Hippocampal formation (tissue), 2 donors: ENCODE measurements around the gene MT1F.
A peak's percentile ranks its signal among the peaks of the same experiment; 100 is the strongest.
"Not testable (repeated sequence)": the region's sequence is repeated elsewhere in the genome, so short reads cannot be mapped to it uniquely, and the experiment has no call there.

Experiments used
- DNase-seq, 2 donors: peaks; one replicate each; lab custom pipeline; 2025; lab: John Stamatoyannopoulos, UW

Gene MT1F

GRCh38 chr16:56672761-56673536 lies 15.2 kb downstream of the MT1F start:
- DNase-seq, result no peak

GRCh38 chr16:56673921-56674320 lies 16.2 kb downstream of the MT1F start:
- DNase-seq, result no peak

- not testable (repeated sequence) for DNase-seq
Observed at GRCh38 chr16:56674570-56674969, 16.8 kb downstream of the MT1F start.

GRCh38 chr16:56675685-56676210 lies 18.0 kb downstream of the MT1F start:
- DNase-seq, result no peak

- no peak for DNase-seq
Observed at GRCh38 chr16:56677474-56677873, 19.7 kb downstream of the MT1F start.

DNA sequence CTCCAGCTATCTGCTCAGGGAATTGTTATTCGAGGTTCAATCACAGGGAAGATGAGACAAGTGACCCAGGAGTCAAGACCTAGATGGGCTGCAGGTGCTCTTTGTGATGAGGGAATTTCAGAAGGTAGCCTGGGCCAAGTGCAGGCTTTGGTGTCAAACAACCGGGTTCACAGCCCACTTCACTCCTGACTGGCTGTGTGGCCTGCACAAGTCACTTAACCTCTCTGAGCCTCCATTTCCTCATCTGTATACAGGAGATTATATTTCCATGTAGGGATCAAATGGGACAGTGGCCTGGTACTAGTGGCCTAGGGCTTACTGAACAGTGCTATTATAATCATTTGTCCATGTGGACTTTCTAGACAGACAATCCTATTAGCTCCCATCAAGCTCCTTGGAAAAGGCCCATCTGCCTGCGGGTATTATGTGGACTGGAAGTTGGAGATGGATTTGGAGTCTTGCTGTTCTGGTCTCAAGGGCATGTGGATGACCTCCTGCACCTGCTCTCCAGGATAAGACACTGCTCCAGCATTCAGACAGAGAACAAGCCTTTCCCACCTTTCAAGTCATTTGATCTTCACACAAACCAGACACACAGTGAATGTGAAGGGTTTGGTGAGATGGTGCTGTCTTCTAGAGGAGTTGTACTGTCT lies 21.4 kb downstream of the MT1F start:
- DNase-seq, result no peak

DNA sequence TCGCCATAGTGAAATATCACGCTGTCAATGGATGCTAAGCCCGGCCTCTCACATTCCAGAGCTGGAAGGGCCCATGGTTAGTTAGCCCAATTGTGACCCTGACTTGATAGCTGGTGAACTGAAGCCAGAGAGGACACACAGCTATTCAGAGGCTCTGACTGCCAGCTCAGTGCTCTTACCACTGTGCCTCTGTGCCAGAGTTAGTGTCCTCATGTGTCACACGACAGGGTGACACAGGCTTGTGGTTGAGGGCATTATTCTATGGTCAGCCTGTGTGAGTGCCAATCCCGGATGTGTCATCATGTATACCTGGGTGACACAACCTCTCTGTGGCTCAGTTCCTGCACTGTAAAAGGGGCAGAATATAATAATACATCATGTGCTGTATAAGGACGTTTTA lies 22.1 kb downstream of the MT1F start:
- no peak for DNase-seq

DNA sequence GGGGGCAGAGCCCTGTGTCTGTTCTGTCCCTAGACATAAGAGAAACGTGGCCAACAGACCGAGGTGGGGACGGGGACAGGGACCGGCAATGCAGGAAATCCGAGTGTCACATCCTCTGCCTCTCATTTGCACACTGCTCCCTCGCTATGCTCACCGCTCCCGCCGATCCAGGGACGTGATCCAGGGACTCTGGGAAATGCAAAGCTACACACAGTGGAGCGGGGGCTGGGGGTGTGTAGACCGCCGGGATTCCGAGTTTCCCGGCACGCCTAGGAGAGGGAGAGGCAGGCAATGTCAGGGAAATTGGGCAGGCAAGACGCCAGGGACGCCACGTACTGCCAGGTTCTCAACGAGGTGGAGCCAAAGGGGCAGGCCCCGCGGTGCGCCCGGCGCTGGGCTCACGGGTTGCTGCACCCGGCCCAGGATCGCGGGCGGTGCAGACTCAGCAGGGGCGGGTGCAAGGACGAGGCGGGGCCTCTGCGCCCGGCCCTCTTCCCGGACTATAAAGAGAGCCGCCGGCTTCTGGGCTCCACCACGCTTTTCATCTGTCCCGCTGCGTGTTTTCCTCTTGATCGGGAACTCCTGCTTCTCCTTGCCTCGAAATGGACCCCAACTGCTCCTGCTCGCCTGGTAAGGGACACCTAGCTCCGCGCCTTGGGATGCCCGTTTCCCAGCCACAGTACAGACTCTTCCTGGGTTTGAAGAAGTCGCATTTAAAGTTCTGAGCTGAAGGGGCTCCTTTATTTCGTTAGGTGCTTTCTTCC lies 24.4 kb downstream of the MT1F start, which contains the start of gene MT1X:
Gene MT1X, plus strand, starts transcription at position 532 of the 764 bp plus-strand sequence. Its CDS starts 71 bp downstream, at position 603.
- peak; percentile 78 to 81 for DNase-seq

DNA sequence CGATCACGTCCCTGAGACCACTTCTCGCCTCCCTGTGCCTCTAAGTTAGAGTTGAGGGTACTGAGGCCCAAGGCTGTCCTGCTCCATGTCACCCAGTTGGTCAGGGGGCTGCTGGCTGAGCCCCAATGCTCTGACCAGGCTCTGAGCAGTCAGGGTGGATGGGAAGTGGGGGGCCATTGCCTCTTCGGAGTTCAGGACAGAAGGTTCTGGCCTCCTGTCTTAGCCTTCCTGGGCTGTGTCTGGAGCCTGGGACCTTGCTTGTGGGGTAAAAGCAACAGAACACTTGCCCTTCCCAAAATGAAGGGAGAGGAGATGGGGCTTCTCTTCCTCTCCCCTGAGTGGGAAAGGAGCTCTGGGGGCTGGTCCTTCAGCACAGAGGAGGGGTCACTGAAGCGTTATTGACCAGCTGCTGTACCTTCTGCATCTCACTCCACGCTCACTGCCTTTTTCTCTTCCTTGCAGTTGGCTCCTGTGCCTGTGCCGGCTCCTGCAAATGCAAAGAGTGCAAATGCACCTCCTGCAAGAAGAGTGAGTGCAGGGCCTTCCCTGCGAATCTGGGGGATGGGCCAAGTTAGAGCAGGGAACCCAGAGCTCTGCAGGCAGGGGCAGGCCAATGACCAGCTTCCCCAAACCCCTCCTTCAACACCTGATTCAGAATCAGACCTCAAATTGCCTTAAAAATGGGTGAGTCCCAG lies 25.1 kb downstream of the MT1F start:
- no peak for DNase-seq

- DNase-seq, result no peak
Observed at GRCh38 chr16:56683424-56684172, 25.8 kb downstream of the MT1F start.

GRCh38 chr16:56684256-56684925 lies 26.6 kb downstream of the MT1F start:
- DNase-seq, result no peak

DNA sequence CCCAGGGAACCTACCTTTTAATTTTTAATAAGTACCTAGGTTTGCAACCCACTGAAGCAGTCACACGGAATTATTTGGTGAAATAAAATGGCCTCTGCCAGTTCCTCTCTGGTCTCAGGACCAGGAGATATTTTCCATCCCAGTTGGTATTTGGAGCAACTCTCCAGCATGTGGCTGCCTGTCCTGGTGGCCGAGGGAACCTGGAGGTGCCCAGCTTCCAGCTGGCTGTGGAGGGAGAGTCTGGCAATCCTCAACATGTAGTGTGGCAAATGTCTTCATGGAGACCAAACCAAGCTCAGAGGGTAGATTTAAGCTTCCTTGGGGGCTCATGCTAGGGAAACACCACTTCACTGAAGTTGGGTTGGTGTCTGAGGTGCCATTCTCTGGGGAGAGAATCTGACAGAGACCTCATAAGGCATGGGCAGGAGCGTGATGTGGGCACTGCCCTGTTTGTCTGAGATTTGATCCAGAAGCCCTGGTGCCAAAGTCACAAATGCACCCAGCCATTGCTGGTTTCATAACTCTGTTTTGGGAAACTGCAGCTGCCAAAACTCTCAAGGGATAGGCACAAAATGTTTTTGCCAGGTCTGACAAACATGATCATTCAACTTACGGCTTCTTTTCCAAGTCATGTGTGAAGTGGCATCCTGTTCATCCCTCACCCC lies 27.3 kb downstream of the MT1F start:
- DNase-seq, result no peak

- DNase-seq, result no peak
Observed at GRCh38 chr16:56686758-56687157, 29.0 kb downstream of the MT1F start.

DNA sequence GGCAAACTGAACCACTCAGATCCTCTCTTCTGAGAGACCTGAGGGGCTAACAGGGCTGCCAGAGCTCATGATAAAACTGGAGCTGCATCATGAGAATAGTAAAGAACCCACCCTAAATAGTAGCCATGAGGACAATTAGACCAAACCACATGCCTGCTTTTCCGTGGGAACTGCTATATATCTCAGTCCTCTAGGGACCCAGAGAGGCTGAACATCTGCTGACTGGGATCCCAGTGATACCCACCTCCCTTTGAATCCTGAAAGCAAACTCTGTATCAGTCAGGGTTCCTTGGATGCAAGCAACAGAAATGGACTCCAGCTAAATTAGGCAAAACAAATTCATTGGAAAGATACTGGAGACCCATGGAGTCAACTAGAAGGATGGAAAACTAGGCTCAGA lies 31.0 kb downstream of the MT1F start:
- DNase-seq, result no peak

- no peak for DNase-seq
Observed at GRCh38 chr16:56689171-56689570, 31.4 kb downstream of the MT1F start.

- no peak for DNase-seq
Observed at GRCh38 chr16:56690420-56691122, 32.8 kb downstream of the MT1F start.

DNA sequence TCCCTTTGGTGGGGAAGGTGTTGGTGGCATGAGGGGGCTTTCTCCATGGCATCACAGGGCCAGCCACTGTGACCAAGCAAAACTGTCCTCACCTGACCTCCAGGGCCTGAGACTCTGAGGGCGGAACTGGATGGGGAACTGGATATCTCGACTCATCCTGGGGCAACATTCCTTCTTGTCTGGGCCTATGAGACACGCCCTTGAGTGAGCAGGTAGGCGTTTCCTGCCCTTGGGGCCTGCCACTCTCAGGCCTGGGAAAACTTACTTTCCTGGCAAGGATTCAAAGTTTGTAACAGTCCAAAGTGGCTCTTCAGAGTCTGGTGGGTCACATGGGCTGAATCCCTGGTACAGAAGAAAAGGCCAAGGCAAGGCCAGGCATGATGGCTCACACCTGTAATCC lies 34.1 kb downstream of the MT1F start:
- DNase-seq, result no peak

DNA sequence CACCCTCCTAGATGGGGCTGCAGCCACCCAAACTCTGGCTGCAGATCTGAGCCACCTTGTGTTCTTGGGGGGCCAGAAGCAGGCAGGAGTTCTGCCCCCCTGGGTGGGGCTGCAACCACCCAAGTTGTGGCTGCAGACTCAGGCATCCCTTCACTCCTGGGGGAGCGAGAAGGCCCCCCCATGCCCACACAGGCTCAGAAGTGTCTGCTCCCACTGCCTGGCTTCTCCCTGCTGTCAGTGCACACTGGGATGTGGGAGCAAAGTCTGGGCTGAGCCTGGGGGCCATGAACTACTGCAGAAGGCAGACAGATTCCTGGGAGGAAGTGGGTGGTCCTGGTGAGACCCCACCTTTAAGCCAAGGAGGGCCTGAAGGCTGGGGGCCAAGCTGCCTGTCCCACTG lies 37.5 kb downstream of the MT1F start:
- DNase-seq, result no peak

DNA sequence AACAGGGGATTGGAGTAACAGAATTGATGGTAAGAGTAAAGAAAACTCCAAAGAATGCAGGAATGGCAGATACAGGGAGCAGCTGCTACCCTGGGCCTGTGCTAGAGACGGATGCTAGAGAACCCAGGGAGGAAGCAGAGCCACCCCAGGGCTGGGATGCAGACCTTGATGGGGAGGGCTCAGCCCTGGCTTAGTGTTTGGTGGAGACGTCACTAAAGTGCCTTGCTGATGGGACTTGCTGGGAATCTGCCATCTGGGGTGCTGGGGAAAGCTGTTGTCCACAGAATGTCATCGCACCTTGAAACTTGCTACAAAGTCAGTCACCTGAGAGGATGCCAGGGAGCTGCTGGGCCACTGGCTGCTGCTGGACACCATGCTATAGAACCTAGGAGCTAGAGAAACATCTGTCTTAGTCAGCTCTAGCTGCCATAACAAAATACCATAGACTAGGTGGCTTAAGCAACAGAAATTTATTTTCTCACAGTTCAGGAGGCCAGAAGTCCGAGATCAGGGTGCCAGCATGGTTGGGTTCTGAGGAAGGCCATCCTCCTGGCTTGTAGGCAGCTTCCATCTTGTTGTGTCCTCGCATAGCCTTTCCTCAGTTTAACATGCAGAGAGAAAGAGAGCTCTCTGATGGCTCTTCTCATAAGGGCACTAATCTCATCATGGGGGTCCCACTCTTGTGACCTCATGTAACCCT lies 39.8 kb downstream of the MT1F start:
- DNase-seq, result no peak
